PC-9 (cell line): ENCODE results near the gene TMEM91. TPM values are rescaled to one million over a fixed set of nuclear protein-coding genes. Genes with fewer than 3 reads are reported as not detected.

Source experiments
- BruUV-seq: library from RNA; stranded (reverse); fragments of 400-500 nt; replicated peaks from 2 replicates; lab custom pipeline; 2021; lab: Mats Ljungman, UMichigan
- CTCF ChIA-PET: fragments of 300-600 bp; sonication (Branson Sonifier 250); formaldehyde crosslinking; loops from one replicate; lab custom pipeline; 2022; ENCODE audit warnings: antibody characterized with exemption; lab: Charles Lee
- POLR2A ChIA-PET: fragments of 300-600 bp; sonication (Branson Sonifier 250); formaldehyde crosslinking; loops from one replicate; lab custom pipeline; 2022; ENCODE audit warnings: antibody characterized with exemption; ENCODE audit not compliant: unreplicated experiment; lab: Charles Lee
- DNase-seq, 2 experiments: peaks; one replicate each; pipeline versions ENCODE4 v3.0.0 to v3.0.0-alpha.2; 2015 to 2022; ENCODE audit warnings: mixed read lengths in 1 of 2
- H2AFZ ChIP-seq: fragments of 200-600 bp; sonication (generic); 2 replicates; pipeline ENCODE4 v1.8.1; 2017; ENCODE audit warnings: antibody characterized with exemption
- H3F3A ChIP-seq: fragments of 200-600 bp; sonication (generic); 2 replicates; pipeline ENCODE4 v1.8.1; 2017; ENCODE audit warnings: antibody characterized with exemption, mild to moderate bottlenecking, low read depth; ENCODE audit not compliant: insufficient read depth
- H3K27ac ChIP-seq: fragments of 200-600 bp; sonication (generic); 2 replicates; pipeline ENCODE4 v1.6.1; 2016; ENCODE audit warnings: mixed run types
- H3K27me3 ChIP-seq: fragments of 200-600 bp; sonication (generic); 2 replicates; pipeline ENCODE4 v1.6.1; 2016; ENCODE audit warnings: low read depth, mixed run types; ENCODE audit not compliant: insufficient read depth
- H3K36me3 ChIP-seq: fragments of 200-600 bp; sonication (generic); 2 replicates; pipeline ENCODE4 v1.6.1; 2016; ENCODE audit warnings: low read depth, mixed run types
- H3K4me1 ChIP-seq: fragments of 200-600 bp; sonication (generic); replicated peaks from 2 replicates; pipeline ENCODE4 v1.6.1; 2016; ENCODE audit warnings: mixed run types; ENCODE audit not compliant: insufficient read depth
- H3K4me2 ChIP-seq: fragments of 200-600 bp; sonication (generic); 2 replicates; pipeline ENCODE4 v1.6.1; 2017; ENCODE audit warnings: mixed run types
- H3K4me3 ChIP-seq: fragments of 200-600 bp; sonication (generic); 2 replicates; pipeline ENCODE4 v1.6.1; 2016; ENCODE audit warnings: mixed run types
- H3K79me2 ChIP-seq: fragments of 200-600 bp; sonication (generic); 2 replicates; pipeline ENCODE4 v1.6.1; 2017; ENCODE audit warnings: low read depth, mixed run types
- H3K9me2 ChIP-seq: fragments of 200-600 bp; sonication (generic); 2 replicates; pipeline ENCODE4 v1.8.1; 2017; ENCODE audit warnings: mild to moderate bottlenecking; ENCODE audit not compliant: insufficient read depth
- H3K9me3 ChIP-seq: fragments of 200-600 bp; sonication (generic); 2 replicates; pipeline ENCODE4 v1.8.1; 2016; ENCODE audit warnings: low read depth; ENCODE audit not compliant: insufficient read depth
- H4K20me1 ChIP-seq: fragments of 200-600 bp; sonication (generic); 2 replicates; pipeline ENCODE4 v1.8.1; 2017; ENCODE audit not compliant: insufficient read depth
- CTCF ChIP-seq: fragments of 200-600 bp; sonication (generic); conservative IDR thresholded peaks from 2 replicates; pipeline ENCODE4 v1.6.1; 2017; ENCODE audit warnings: mixed run types, antibody characterized with exemption, mild to moderate bottlenecking, moderate library complexity
- EZH2 ChIP-seq: fragments of 200-600 bp; sonication (generic); IDR thresholded peaks from 2 replicates; pipeline ENCODE4 v1.8.0; 2017; ENCODE audit warnings: antibody characterized with exemption, low read depth
- intact Hi-C: fragments of 100-400 bp; cut with micrococcal nuclease; formaldehyde crosslinking; loops from one replicate; pipeline ENCODE4 v1.10.0; 2022; ENCODE audit not compliant: unreplicated experiment
- total RNA-seq: library from RNA; stranded (reverse); gene quantifications from 2 replicates; pipeline ENCODE4 v1.2.3, GENCODE V29; 2021

TMEM91 gene
- total RNA-seq, 1 experiment from 2014 or later: 21.9 TPM

- Histone ChIP-seq H3K9me3 (no peaks in the 10 kb centered on the region), H3K9me2 (no peaks in the 10 kb centered on the region), H3F3A (peaks cover 7% of the 10 kb centered on the region; the same call in 1 of the 2 replicates), H4K20me1 (no peaks in the 10 kb centered on the region; the same call in none of the 2 replicates), H2AFZ (no peak overlapping the region), H3K4me1 (peaks cover 10% of the 10 kb centered on the region), H3K79me2 (peaks cover 23% of the 10 kb centered on the region), H3K4me3 (no peak overlapping the region), H3K36me3 (0 out of 2 replicates have a peak, but pooled peaks cover 6% of the 10 kb centered on the region), H3K27ac (no peak overlapping the region), H3K27me3 (no peaks in the 10 kb centered on the region), H3K4me2 (no peak overlapping the region)
- ChIA-PET POLR2A (no interaction called here), CTCF (no interaction called here)
- no TSS peak for BruUV-seq
- no peak for TF ChIP-seq CTCF
- TF ChIP-seq EZH2: no peak
- intact Hi-C loops: no loop called here
- no peak for DNase-seq
Measured at GRCh38 chr19:41392775-41393174, 16.4 kb downstream of the TMEM91 start.

- Histone ChIP-seq H3K9me2 (no peaks in the 10 kb centered on the region), H2AFZ (no peak overlapping the region), H3K27ac (no peak overlapping the region), H3F3A (no peaks in the 10 kb centered on the region; the same call in 1 of the 2 replicates), H3K4me1 (peaks cover 19% of the 10 kb centered on the region), H3K4me2 (peak overlapping the region; percentile 82), H4K20me1 (no peaks in the 10 kb centered on the region; the same call in none of the 2 replicates), H3K79me2 (peaks cover 42% of the 10 kb centered on the region), H3K4me3 (peak overlapping the region; percentile 100; the same call in 1 of the 2 replicates), H3K27me3 (no peaks in the 10 kb centered on the region), H3K9me3 (no peaks in the 10 kb centered on the region), H3K36me3 (0 out of 2 replicates have a peak, but pooled peaks cover 3% of the 10 kb centered on the region)
- DNase-seq: no peak
- intact Hi-C loops: no loop called here
- ChIA-PET POLR2A (no interaction called here), CTCF (interaction anchor here (0.6 kb wide), 1 partner anchor 9 kb away, joined by 3 read pairs; no protein-coding TSS in a partner anchor)
- no TSS peak for BruUV-seq
- no peak for TF ChIP-seq CTCF
- TF ChIP-seq EZH2: no peak
Measured at GRCh38 chr19:41395355-41395754, 19.0 kb downstream of the TMEM91 start.

- no peaks in the 10 kb centered on the region; the same call in 1 of the 2 replicates for H3F3A ChIP-seq
- peak within 1 kb of the TSS; percentile 100 for H3K4me3 ChIP-seq
- intact Hi-C loops: loop anchor here (2.0 kb wide), 1 partner anchor 45 kb away; the partner anchor contains the start of gene TGFB1
- BruUV-seq: TSS peak; percentile 48
- peak within 1 kb of the TSS; percentile 79 for H3K27ac ChIP-seq
- H2AFZ ChIP-seq: peak within 1 kb of the TSS; percentile 95
- ChIA-PET CTCF (no interaction called here), POLR2A (no interaction called here)
- TF ChIP-seq CTCF (no peak), EZH2 (no peak)
- H3K4me1 ChIP-seq: peaks cover 19% of the 10 kb centered on the region
- H3K27me3 ChIP-seq: no peaks in the 10 kb centered on the region
- peak within 1 kb of the TSS; percentile 82 for H3K4me2 ChIP-seq
- H3K9me2 ChIP-seq: no peaks in the 10 kb centered on the region
- H3K36me3 ChIP-seq: no peaks in the 10 kb centered on the region
- peaks cover 42% of the 10 kb centered on the region for H3K79me2 ChIP-seq
- H4K20me1 ChIP-seq: no peaks in the 10 kb centered on the region; the same call in none of the 2 replicates
- no peaks in the 10 kb centered on the region for H3K9me3 ChIP-seq
- DNase-seq: peak; percentile 98 to 99
Measured at GRCh38 chr19:41397086-41398049, 21.0 kb downstream of the TMEM91 start, which contains the start of the genes BCKDHA and EXOSC5. BCKDHA (plus strand) TSS chr19:41397818; CDS start chr19:41397828, 10 bp downstream. EXOSC5 (minus strand) TSS chr19:41397359; CDS start chr19:41397328, 31 bp downstream.
